Measurements from ENCODE around the gene URB1.

DNA sequence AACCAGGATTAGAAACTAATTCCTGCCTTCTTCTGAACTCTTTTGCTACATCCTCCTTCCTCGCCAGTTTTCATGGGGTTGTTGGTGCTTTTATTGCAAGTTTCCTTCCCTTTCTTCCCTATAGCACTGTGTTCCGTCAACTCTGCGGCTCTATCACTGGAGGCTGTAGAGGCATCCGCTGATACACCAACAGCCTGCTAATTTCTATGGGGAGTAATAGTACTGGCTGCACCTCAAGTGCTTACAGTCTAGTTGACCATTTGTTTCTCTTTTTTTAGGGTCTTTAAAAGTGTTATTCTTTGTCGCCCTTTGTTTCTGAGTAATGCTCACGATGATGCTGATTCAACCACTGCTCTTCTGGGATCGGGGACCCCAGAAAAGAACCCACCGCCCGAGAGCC lies 114.7 kb downstream of the URB1 start:
- TF ChIP-seq CTCF (IDR thresholded peaks at IDR 0.05) (no peak), ZFX (IDR thresholded peaks at IDR 0.05; ENCODE audit: borderline replicate concordance) (no peak)

Measured in 22Rv1 (cell line).